CD4-positive, CD25-positive, alpha-beta regulatory T cell (primary cell): ENCODE results near the gene SOX8. TPM values are rescaled to one million over a fixed set of nuclear protein-coding genes. Genes with fewer than 3 reads are reported as not detected.

ENCODE experiments used
- ATAC-seq, 2 donors: fragments of 150-1000 bp; cut with Tn5 transposase; one replicate each; pipeline ENCODE4 v1.10.0; 2021; ENCODE audit warnings: low read depth in 2 of 2, moderate number of reproducible peaks in 2 of 2, moderate library complexity in 1 of 2
- DNase-seq, 3 donors: peaks; one replicate each; pipeline versions ENCODE4 v3.0.0 to v3.0.0-alpha.2; 2012 to 2022; ENCODE audit warnings: mixed read lengths in 1 of 3
- H3K27ac ChIP-seq: one replicate; pipeline ENCODE4 v1.7.0; 2013; ENCODE audit warnings: mild to moderate bottlenecking, low read length; ENCODE audit not compliant: insufficient read depth, poor library complexity, severe bottlenecking
- H3K27me3 ChIP-seq: one replicate; pipeline ENCODE4 v1.7.0; 2013; ENCODE audit warnings: low read length; ENCODE audit not compliant: control insufficient read depth, insufficient read depth
- H3K36me3 ChIP-seq: one replicate; pipeline ENCODE4 v1.7.0; 2013; ENCODE audit warnings: mild to moderate bottlenecking, low read length, moderate library complexity; ENCODE audit not compliant: control insufficient read depth, insufficient read depth
- H3K4me1 ChIP-seq: 2 replicates; pipeline ENCODE4 v1.7.0; 2013; ENCODE audit warnings: mild to moderate bottlenecking, low read length; ENCODE audit not compliant: insufficient read depth, control insufficient read depth, poor library complexity, severe bottlenecking
- H3K4me3 ChIP-seq: one replicate; pipeline ENCODE4 v1.7.0; 2013; ENCODE audit warnings: low read depth, mild to moderate bottlenecking, low read length, moderate library complexity
- H3K9me3 ChIP-seq, 2 experiments: 1 replicate in 1 of 2; 2 replicates in 1 of 2; pipeline ENCODE4 v1.7.0; 2013; ENCODE audit warnings: low read length in 2 of 2, mild to moderate bottlenecking in 1 of 2, moderate library complexity in 1 of 2; ENCODE audit not compliant: control insufficient read depth in 2 of 2
- H3K27ac Mint-ChIP-seq, 3 donors: one replicate each; pipeline ENCODE4 v1.8.0; 2020 to 2022; ENCODE audit warnings: mild to moderate bottlenecking in 3 of 3, mixed read lengths in 3 of 3, moderate library complexity in 2 of 3
- H3K27me3 Mint-ChIP-seq: one replicate; pipeline ENCODE4 v1.8.0; 2022; ENCODE audit warnings: mild to moderate bottlenecking, mixed read lengths
- H3K36me3 Mint-ChIP-seq: one replicate; pipeline ENCODE4 v1.8.0; 2020; ENCODE audit warnings: mixed read lengths
- H3K4me1 Mint-ChIP-seq, 4 donors: one replicate each; pipeline ENCODE4 v1.8.0; 2020 to 2022; ENCODE audit warnings: mixed read lengths in 4 of 4, mild to moderate bottlenecking in 1 of 4
- H3K4me3 Mint-ChIP-seq, 4 donors: one replicate each; pipeline ENCODE4 v1.8.0; 2020 to 2022; ENCODE audit warnings: mild to moderate bottlenecking in 4 of 4, mixed read lengths in 4 of 4, moderate library complexity in 3 of 4
- H3K9me3 Mint-ChIP-seq, 7 donors: one replicate each; pipeline ENCODE4 v1.8.0; 2020 to 2022; ENCODE audit warnings: mixed read lengths in 7 of 7, mild to moderate bottlenecking in 3 of 7, moderate library complexity in 2 of 7
- polyA plus RNA-seq, 4 donors: library from polyadenylated mRNA; unstranded; fragments of 300-500 nt; fragmentation: Illumina TruSeq; gene quantifications; one replicate each; pipeline ENCODE4 v1.2.3, GENCODE V29; 2021
- total RNA-seq: library from RNA; stranded (reverse); gene quantifications from one replicate; pipeline ENCODE4 v1.2.3, GENCODE V29; 2022

Gene SOX8
- total and polyA plus RNA-seq, 5 donors from 2014 or later, result 0.16 to 1.1 (median 0.29) TPM

DNA sequence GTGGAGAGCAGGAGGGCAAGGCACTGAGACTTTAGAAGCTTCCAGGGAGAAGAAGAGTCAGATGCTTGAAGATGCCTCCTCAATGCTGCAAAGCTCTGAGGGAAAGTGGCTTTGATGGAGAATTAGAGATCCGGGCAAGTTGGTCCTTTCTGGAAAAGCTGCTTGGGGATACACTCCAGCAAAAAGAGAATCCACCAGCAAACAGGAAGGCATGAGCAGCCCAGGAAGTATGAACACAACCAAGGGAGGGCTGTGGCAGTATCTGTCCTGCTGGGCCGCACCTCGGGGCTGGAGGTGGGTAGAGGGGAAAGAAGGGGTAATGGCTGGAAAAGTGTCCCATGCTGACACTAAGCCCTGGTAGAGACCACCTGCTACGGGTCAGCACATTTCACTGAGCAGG lies 16.1 kb upstream of the SOX8 start:
- Mint-ChIP-seq H3K9me3 (no peaks in the 10 kb centered on the region), H3K4me3 (peak overlapping the region in 2 of 4 donors; percentile 77 to 84), H3K27ac (peak overlapping the region in 1 of 3 donors; percentile 48), H3K36me3 (peaks cover 32% of the 10 kb centered on the region), H3K4me1 (peaks cover 14 to 53% (median 21%) of the 10 kb centered on the region in 4 donors), H3K27me3 (no peaks in the 10 kb centered on the region)
- peaks cover 28% of the 10 kb centered on the region for H3K4me1 ChIP-seq
- H3K4me3 ChIP-seq, result no peak overlapping the region
- H3K36me3 ChIP-seq, result peaks cover 3% of the 10 kb centered on the region
- no peaks in the 10 kb centered on the region for H3K27me3 ChIP-seq
- peak overlapping the region; percentile 73 for H3K27ac ChIP-seq
- DNase-seq, result no peak
- no peaks in the 10 kb centered on the region for H3K9me3 ChIP-seq
- ATAC-seq, result no peak

DNA sequence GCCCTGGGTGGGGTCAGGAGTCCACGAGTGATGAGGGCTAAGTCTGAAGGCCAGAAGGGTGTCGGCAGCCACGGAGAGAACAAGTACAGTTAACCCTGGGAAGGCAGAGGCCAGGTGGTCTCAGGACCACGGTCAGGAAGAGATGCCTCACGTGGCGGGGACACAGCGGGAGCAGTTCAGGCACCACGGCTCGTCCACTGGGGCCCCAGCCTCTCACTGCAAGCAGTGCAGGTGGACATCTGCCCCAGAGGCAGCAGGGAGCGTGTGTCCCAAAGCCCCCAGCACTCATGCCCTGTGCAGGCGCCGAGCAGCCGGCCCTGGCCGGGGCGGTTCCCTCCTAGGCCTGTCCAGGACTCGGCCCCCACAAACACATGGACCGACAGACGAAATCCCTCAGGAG lies 15.5 kb upstream of the SOX8 start:
- no peak overlapping the region for H3K4me3 ChIP-seq
- peaks cover 28% of the 10 kb centered on the region for H3K4me1 ChIP-seq
- peaks cover 3% of the 10 kb centered on the region for H3K36me3 ChIP-seq
- DNase-seq, result no peak
- H3K27me3 ChIP-seq, result no peaks in the 10 kb centered on the region
- Mint-ChIP-seq H3K36me3 (peaks cover 32% of the 10 kb centered on the region), H3K27me3 (no peaks in the 10 kb centered on the region), H3K4me3 (peak overlapping the region in 1 of 4 donors; percentile 84), H3K27ac (peak overlapping the region in 1 of 3 donors; percentile 90), H3K9me3 (no peaks in the 10 kb centered on the region), H3K4me1 (peaks cover 14 to 53% (median 21%) of the 10 kb centered on the region in 4 donors)
- no peak for ATAC-seq
- H3K9me3 ChIP-seq, result no peaks in the 10 kb centered on the region
- H3K27ac ChIP-seq, result no peak overlapping the region

DNA sequence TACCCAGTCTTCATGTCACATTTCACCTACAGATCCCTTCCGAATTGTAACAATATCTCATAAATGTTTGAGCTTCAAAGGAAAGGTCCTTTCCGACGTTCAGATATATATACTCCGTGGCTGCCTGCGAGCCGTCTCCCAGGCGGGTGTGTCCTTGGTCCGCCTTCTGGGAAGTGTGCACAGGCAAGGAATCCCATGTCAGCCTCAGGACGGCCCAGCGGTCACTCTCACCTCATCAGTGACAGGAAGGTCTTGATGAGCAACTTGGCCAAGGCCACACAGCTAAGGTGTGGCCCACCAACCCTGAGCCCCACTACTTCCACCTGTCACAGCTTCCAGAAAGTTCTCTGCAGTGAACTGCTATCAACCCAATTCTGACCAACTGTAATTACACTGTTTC lies 15.1 kb upstream of the SOX8 start:
- no peaks in the 10 kb centered on the region for H3K9me3 Mint-ChIP-seq
- DNase-seq (no peak), ATAC-seq (no peak)
- peak overlapping the region in 2 of 4 donors; percentile 4 to 80 for H3K4me3 Mint-ChIP-seq
- H3K36me3 Mint-ChIP-seq, result peaks cover 32% of the 10 kb centered on the region
- H3K4me1 Mint-ChIP-seq, result peaks cover 14 to 56% (median 21%) of the 10 kb centered on the region in 4 donors
- peak overlapping the region in 1 of 3 donors; percentile 90 for H3K27ac Mint-ChIP-seq
- no peak overlapping the region for H3K4me3 ChIP-seq
- H3K9me3 ChIP-seq, result no peaks in the 10 kb centered on the region
- no peaks in the 10 kb centered on the region for H3K27me3 ChIP-seq
- peaks cover 33% of the 10 kb centered on the region for H3K4me1 ChIP-seq
- no peaks in the 10 kb centered on the region for H3K27me3 Mint-ChIP-seq
- H3K36me3 ChIP-seq, result peaks cover 3% of the 10 kb centered on the region
- H3K27ac ChIP-seq, result no peak overlapping the region

DNA sequence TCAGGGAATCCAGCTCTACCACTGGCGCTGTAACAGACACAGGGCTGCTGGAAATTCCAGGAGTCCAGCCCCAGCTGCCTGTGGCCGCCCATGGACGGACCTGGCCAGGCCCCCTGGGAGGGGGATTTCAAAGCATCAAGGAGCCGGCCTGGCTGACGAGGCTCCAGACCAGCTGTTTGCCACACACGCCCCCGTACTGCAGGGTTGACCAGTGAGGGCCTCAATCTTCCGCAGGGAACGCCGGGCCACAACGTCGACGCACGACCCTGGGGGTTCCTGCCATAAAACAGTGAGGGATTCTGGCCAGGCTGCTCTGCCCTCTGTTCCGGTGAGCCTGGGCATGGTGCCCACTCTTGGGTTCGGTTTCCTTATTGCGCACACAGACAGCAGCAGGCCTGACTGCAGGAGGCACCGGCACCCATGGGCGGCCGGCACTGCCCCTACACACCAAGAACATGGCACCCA lies 14.5 kb upstream of the SOX8 start:
- Histone ChIP-seq H3K4me1 (peaks cover 34% of the 10 kb centered on the region), H3K36me3 (peaks cover 3% of the 10 kb centered on the region), H3K27me3 (no peaks in the 10 kb centered on the region), H3K9me3 (no peaks in the 10 kb centered on the region), H3K4me3 (no peak overlapping the region), H3K27ac (no peak overlapping the region)
- DNase-seq (no peak), ATAC-seq (no peak)
- no peak overlapping the region for H3K27ac Mint-ChIP-seq
- peak overlapping the region in 1 of 4 donors; percentile 80 for H3K4me3 Mint-ChIP-seq
- peaks cover 32% of the 10 kb centered on the region for H3K36me3 Mint-ChIP-seq
- no peaks in the 10 kb centered on the region for H3K27me3 Mint-ChIP-seq
- no peaks in the 10 kb centered on the region for H3K9me3 Mint-ChIP-seq
- H3K4me1 Mint-ChIP-seq, result peaks cover 14 to 61% (median 23%) of the 10 kb centered on the region in 4 donors

DNA sequence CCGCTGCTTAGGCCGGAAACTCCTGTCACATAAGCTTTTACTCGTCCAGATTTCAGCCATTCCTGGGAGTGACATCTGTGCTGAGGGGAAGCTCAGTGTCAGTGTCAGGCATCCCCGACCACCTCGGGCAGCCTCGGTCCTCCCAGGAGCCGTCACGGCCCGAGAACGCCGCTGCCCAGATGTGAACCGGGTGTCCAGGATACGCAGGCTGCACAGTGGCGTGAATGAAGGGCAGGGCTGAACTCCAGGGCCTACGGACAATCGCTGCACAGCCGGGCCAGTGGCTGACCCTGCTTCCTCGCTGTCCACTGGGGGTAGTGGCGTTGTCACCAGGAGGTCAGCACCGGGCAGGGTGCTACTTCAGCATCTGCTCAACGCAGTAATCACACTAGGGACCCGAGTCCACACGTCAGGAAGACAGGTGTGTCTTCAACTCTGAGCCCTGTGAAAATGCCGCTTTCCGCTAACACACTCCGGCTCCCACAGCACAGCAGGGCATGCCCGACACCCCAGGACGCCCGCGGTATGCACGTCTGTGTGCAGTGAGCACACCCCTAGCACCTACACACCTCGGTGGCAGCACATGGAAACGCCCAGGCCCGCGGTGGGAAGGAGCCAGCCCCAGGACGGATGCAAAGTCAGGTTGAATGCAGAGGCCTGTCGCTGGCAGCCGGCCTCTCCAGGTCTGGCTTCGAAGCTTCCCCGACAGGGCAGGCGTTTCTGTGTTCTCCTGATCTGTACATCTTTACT lies 13.8 kb upstream of the SOX8 start:
- Mint-ChIP-seq H3K27me3 (no peaks in the 10 kb centered on the region), H3K27ac (no peak overlapping the region), H3K9me3 (no peaks in the 10 kb centered on the region), H3K4me1 (peaks cover 14 to 61% (median 24%) of the 10 kb centered on the region in 4 donors), H3K4me3 (peak overlapping the region in 2 of 4 donors; percentile 11 to 84), H3K36me3 (peaks cover 32% of the 10 kb centered on the region)
- no peaks in the 10 kb centered on the region for H3K9me3 ChIP-seq
- H3K4me3 ChIP-seq, result no peak overlapping the region
- ATAC-seq (no peak), DNase-seq (no peak)
- no peak overlapping the region for H3K27ac ChIP-seq
- H3K36me3 ChIP-seq, result peaks cover 3% of the 10 kb centered on the region
- H3K27me3 ChIP-seq, result no peaks in the 10 kb centered on the region
- peaks cover 30% of the 10 kb centered on the region for H3K4me1 ChIP-seq

DNA sequence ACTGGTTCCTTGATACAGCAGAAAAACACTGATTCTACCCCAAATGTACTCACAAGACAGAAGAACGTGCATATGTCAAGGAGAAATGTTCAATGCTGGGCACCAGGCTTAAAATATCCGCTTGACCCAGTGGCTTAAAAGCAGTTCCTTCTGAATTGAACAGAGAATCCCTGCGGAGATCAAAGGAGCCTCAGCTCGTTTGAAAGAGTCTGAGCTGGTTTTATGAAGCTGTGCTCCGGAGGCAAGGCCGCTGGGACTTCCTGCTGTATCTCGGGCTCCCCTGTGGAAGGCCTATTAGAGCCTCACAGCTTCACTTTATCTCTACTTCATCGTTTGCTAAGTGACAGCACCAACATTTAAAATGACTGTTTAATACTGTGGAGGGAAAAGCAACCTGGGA lies 12.9 kb upstream of the SOX8 start:
- H3K4me1 Mint-ChIP-seq, result peaks cover 14 to 52% (median 20%) of the 10 kb centered on the region in 4 donors
- no peak for ATAC-seq

DNA sequence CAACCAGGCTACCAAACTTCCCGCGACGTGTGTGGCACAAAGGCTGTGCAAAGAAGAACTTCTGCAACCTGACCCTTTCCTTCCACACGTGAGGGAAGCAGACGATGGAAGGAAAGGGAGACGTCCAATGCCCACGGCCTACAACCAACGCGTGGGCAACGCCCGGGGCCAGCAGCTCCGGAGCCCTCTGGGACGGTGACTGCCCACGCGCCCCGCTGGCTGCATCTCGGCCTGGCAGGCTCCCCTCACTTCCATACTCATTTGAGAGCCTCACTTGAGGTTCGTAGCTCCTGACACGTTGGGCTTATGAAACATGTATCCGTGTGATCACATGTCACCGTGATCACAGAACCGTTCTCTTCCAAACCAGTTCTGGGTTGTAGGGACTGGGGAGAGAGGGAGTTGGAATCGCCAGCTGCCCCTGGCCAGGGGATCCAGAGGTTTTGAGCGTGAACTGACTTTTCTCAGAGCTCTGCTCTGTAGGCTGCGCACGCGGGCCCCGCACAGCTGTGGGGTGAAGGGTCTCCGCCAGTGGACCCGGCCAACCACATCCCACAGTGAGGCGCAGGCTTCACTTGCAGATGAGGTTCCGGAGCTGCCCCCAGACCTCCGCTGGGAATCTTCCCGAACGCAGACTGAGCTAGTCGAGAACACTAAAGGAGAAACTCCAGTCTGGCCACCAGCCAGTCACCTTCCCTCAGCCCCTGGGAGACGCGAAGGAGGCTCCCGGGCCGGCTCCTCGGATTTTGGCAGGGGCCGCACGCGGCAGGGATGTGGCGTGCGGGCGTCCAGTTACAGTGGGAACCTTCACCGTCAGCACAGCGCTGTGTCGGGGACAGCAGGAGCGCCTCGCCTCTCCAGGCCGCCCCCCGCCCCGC lies 11.8 kb upstream of the SOX8 start:
- Histone ChIP-seq H3K36me3 (peaks cover 3% of the 10 kb centered on the region), H3K27ac (peak overlapping the region; percentile 76), H3K4me1 (peaks cover 18% of the 10 kb centered on the region), H3K9me3 (no peaks in the 10 kb centered on the region), H3K4me3 (peak overlapping the region; percentile 32), H3K27me3 (no peaks in the 10 kb centered on the region)
- peaks cover 22% of the 10 kb centered on the region for H3K36me3 Mint-ChIP-seq
- peak overlapping the region in 1 of 3 donors; percentile 32 for H3K27ac Mint-ChIP-seq
- H3K9me3 Mint-ChIP-seq, result no peaks in the 10 kb centered on the region
- no peaks in the 10 kb centered on the region for H3K27me3 Mint-ChIP-seq
- DNase-seq (no peak), ATAC-seq (no peak)
- peak overlapping the region; percentile 79 to 84 (median 82) for H3K4me3 Mint-ChIP-seq
- H3K4me1 Mint-ChIP-seq, result peaks cover 8 to 42% (median 15%) of the 10 kb centered on the region in 4 donors

More for the DNA sequence above, 12.9 kb upstream of the SOX8 start:
- H3K27me3 ChIP-seq, result no peaks in the 10 kb centered on the region
- H3K36me3 ChIP-seq, result peaks cover 3% of the 10 kb centered on the region
- no peak overlapping the region for H3K4me3 ChIP-seq
- H3K27me3 Mint-ChIP-seq, result no peaks in the 10 kb centered on the region
- peak overlapping the region in 2 of 3 donors; percentile 60 to 75 for H3K27ac Mint-ChIP-seq
- H3K9me3 ChIP-seq, result no peaks in the 10 kb centered on the region
- H3K4me3 Mint-ChIP-seq, result peak overlapping the region; percentile 70 to 84 (median 80)
- H3K27ac ChIP-seq, result no peak overlapping the region
- no peak for DNase-seq
- H3K9me3 Mint-ChIP-seq, result no peaks in the 10 kb centered on the region
- H3K4me1 ChIP-seq, result peaks cover 21% of the 10 kb centered on the region
- H3K36me3 Mint-ChIP-seq, result peaks cover 29% of the 10 kb centered on the region
